Endodermal cell (in vitro differentiated cells): ENCODE measurements around the gene SLC22A2. TPM values are rescaled to one million over a fixed set of nuclear protein-coding genes. Genes with fewer than 3 reads are reported as not detected.

Experiments used
- DNase-seq: peaks from one replicate; pipeline ENCODE4 v3.0.0-alpha.2; 2017
- H3K27ac ChIP-seq: 2 replicates; pipeline ENCODE4 v1.5.1; 2013; ENCODE audit warnings: mild to moderate bottlenecking, low read depth, low read length, moderate library complexity
- H3K27me3 ChIP-seq: 2 replicates; pipeline ENCODE4 v1.6.1; 2013; ENCODE audit warnings: mild to moderate bottlenecking, low read length, moderate library complexity; ENCODE audit not compliant: insufficient read depth, control insufficient read depth, poor library complexity, severe bottlenecking
- H3K36me3 ChIP-seq: 2 replicates; pipeline ENCODE4 v1.7.0; 2013; ENCODE audit warnings: mild to moderate bottlenecking, low read length, moderate library complexity; ENCODE audit not compliant: control insufficient read depth, insufficient read depth
- H3K4me1 ChIP-seq: one replicate; pipeline ENCODE4 v1.7.0; 2013; ENCODE audit warnings: low read length; ENCODE audit not compliant: control insufficient read depth, insufficient read depth
- H3K4me3 ChIP-seq: 2 replicates; pipeline ENCODE4 v1.5.1; 2013; ENCODE audit warnings: mild to moderate bottlenecking, low read length, moderate library complexity
- H3K9ac ChIP-seq: 2 replicates; pipeline ENCODE4 v1.6.1; 2013; ENCODE audit warnings: mild to moderate bottlenecking, low read length, moderate library complexity; ENCODE audit not compliant: poor library complexity, severe bottlenecking; ENCODE audit errors: extremely low read depth
- H3K9me3 ChIP-seq: 2 replicates; pipeline ENCODE4 v1.6.1; 2013; ENCODE audit warnings: mild to moderate bottlenecking, low read length, moderate library complexity; ENCODE audit not compliant: control insufficient read depth
- H3K27ac Mint-ChIP-seq: 2 replicates; pipeline ENCODE4 v1.8.0; 2020; ENCODE audit warnings: mixed read lengths
- H3K27me3 Mint-ChIP-seq: 2 replicates; pipeline ENCODE4 v1.8.0; 2021; ENCODE audit warnings: mild to moderate bottlenecking, mixed read lengths; ENCODE audit not compliant: insufficient read depth
- H3K36me3 Mint-ChIP-seq: 2 replicates; pipeline ENCODE4 v1.8.0; 2020; ENCODE audit warnings: low read depth, mixed read lengths
- H3K4me1 Mint-ChIP-seq: 2 replicates; pipeline ENCODE4 v1.8.0; 2020; ENCODE audit warnings: mixed read lengths
- H3K4me3 Mint-ChIP-seq: 2 replicates; pipeline ENCODE4 v1.8.0; 2020; ENCODE audit warnings: mild to moderate bottlenecking, moderate library complexity, mixed read lengths
- H3K9me3 Mint-ChIP-seq: 2 replicates; pipeline ENCODE4 v1.8.0; 2020; ENCODE audit warnings: mild to moderate bottlenecking, mixed read lengths
- WGBS, 2 experiments: methylation state at CpG; one replicate each; pipeline versions ENCODE4 v1.1.5 to v1.1.7; 2013; ENCODE audit warnings: missing lambda C conversion rate in 2 of 2, mixed read lengths in 1 of 2; ENCODE audit not compliant: insufficient coverage in 1 of 2, insufficient read length in 1 of 2; 5-methylcytosine and 5-hydroxymethylcytosine counted together
- total RNA-seq, 2 donors: library from RNA; stranded (reverse); fragmentation: NEBNext Ultra II Directional in 1 of 2; extraction: Animal tissue kit (Norgen Biotek cat#: 25700) in 1 of 2; gene quantifications; 2 replicates in 1 of 2; 3 replicates in 1 of 2; pipeline ENCODE4 v1.2.1, GENCODE V29; 2021
- TF ChIP-seq, protein P1 (sequence below): fragments of 200-600 bp; sonication (generic); conservative IDR thresholded peaks from 2 replicates; pipeline ENCODE4 v1.5.0; 2021; ENCODE audit warnings: antibody characterized with exemption, mild to moderate bottlenecking

Gene SLC22A2
- total RNA-seq, 2 donors from 2014 or later: 0.64 to 1.00 TPM

DNA sequence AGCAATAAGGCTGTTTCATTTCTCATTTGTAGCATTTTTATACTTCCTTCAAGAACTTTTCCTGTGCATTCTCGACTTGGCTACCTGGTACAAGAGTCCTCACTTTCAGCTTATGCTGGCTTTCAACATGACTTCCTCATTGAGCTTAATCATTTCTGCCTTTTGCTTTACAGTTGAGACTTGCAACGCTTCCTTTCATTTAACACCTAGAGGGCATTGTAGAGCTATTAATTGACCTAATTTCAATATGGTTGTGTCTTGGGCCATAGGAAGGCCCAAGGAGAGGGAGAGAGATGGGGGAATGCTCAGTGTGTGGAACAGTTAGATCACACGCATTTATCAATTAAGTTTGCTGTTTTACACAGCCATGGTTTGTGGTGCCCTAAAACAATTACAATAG is 37.2 kb downstream of the SLC22A2 start:
- Histone ChIP-seq H3K27ac (no peak overlapping the region), H3K9me3 (peaks cover 12% of the 10 kb centered on the region), H3K36me3 (no peaks in the 10 kb centered on the region), H3K4me1 (peaks cover 7% of the 10 kb centered on the region), H3K27me3 (no peaks in the 10 kb centered on the region), H3K9ac (no peak overlapping the region), H3K4me3 (no peak overlapping the region)
- H3K36me3 Mint-ChIP-seq: peaks cover under 1% of the 10 kb centered on the region
- H3K4me1 Mint-ChIP-seq: peaks cover 15% of the 10 kb centered on the region
- H3K27me3 Mint-ChIP-seq: peaks cover 3% of the 10 kb centered on the region
- peaks cover 18% of the 10 kb centered on the region for H3K9me3 Mint-ChIP-seq
- 0 to 59% methylated on average over 1 to 3 of the region's 3 CpGs for WGBS, 2 experiments
- DNase-seq: no peak
- H3K4me3 Mint-ChIP-seq: no peak overlapping the region
- no peak overlapping the region for H3K27ac Mint-ChIP-seq
- TF ChIP-seq, protein P1, sequence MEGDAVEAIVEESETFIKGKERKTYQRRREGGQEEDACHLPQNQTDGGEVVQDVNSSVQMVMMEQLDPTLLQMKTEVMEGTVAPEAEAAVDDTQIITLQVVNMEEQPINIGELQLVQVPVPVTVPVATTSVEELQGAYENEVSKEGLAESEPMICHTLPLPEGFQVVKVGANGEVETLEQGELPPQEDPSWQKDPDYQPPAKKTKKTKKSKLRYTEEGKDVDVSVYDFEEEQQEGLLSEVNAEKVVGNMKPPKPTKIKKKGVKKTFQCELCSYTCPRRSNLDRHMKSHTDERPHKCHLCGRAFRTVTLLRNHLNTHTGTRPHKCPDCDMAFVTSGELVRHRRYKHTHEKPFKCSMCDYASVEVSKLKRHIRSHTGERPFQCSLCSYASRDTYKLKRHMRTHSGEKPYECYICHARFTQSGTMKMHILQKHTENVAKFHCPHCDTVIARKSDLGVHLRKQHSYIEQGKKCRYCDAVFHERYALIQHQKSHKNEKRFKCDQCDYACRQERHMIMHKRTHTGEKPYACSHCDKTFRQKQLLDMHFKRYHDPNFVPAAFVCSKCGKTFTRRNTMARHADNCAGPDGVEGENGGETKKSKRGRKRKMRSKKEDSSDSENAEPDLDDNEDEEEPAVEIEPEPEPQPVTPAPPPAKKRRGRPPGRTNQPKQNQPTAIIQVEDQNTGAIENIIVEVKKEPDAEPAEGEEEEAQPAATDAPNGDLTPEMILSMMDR: peak; percentile 60

DNA sequence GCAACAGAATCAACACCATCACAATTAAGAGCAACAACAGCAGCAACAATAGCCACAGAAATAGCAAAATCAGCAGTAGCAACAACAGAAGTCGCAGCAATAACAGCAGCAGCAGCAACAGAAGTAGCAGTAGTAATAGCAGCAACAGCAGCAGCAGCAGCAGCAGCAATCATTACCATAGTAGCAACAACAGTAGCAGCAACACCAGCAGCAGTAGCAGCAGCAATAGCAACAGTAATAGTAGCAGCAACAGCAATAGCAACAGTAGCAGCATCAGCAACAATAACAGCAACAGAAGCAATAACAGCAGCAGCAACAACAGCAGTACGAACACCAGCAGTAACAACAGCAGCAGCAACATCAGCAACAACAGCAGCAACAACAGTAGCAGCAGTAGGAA is 39.8 kb downstream of the SLC22A2 start:
- no peaks in the 10 kb centered on the region for H3K36me3 Mint-ChIP-seq
- Histone ChIP-seq H3K36me3 (no peaks in the 10 kb centered on the region), H3K9me3 (peaks cover 10% of the 10 kb centered on the region), H3K27ac (no peak overlapping the region), H3K27me3 (no peaks in the 10 kb centered on the region), H3K4me1 (peaks cover 4% of the 10 kb centered on the region), H3K9ac (no peak overlapping the region), H3K4me3 (no peak overlapping the region)
- H3K27me3 Mint-ChIP-seq: peaks cover 3% of the 10 kb centered on the region
- TF ChIP-seq, protein P1: no peak
- peaks cover 15% of the 10 kb centered on the region for H3K4me1 Mint-ChIP-seq
- WGBS, 2 experiments: 84 to 100% methylated on average over 1 to 2 of the region's 2 CpGs
- H3K4me3 Mint-ChIP-seq: no peak overlapping the region
- H3K27ac Mint-ChIP-seq: no peak overlapping the region
- peaks cover 29% of the 10 kb centered on the region for H3K9me3 Mint-ChIP-seq
- no peak for DNase-seq

DNA sequence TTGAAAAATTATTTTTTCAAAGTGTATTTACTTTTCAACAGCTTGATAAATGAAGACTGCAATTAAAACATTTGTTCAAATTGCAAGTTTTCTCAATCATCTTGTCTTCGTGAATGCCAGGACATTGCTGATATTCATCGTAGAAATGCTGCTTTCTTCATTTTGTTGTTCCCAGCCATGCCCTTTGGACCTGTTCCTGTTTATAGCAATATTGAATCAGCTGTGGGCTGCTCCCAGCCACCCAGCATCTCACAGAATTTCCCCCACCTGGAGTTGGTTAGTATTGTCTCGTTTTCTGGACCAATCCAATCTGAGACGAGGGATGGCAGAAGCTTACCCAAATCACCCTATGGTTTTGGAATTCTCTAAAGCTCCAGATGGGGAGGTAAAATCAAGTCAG is 40.8 kb downstream of the SLC22A2 start:
- Mint-ChIP-seq H3K9me3 (peaks cover 37% of the 10 kb centered on the region), H3K27me3 (peaks cover 3% of the 10 kb centered on the region), H3K4me3 (no peak overlapping the region), H3K27ac (no peak overlapping the region), H3K4me1 (peaks cover 13% of the 10 kb centered on the region), H3K36me3 (no peaks in the 10 kb centered on the region)
- no peak overlapping the region for H3K27ac ChIP-seq
- no peaks in the 10 kb centered on the region for H3K36me3 ChIP-seq
- peaks cover 4% of the 10 kb centered on the region for H3K4me1 ChIP-seq
- WGBS, 2 experiments: 74 to 93% methylated on average over 2 to 4 of the region's 4 CpGs
- no peak overlapping the region for H3K9ac ChIP-seq
- no peaks in the 10 kb centered on the region for H3K27me3 ChIP-seq
- H3K4me3 ChIP-seq: no peak overlapping the region
- no peak for DNase-seq
- TF ChIP-seq, protein P1: no peak
- H3K9me3 ChIP-seq: peaks cover 10% of the 10 kb centered on the region
